NCI-H146 treated with DMSO at 0.1 percent for 48 hours (cell line): Measurements from ENCODE around the gene GUK1.

Experiments used
- DNase-seq: peaks from one replicate; lab custom pipeline; 2025; ENCODE audit not compliant: unreplicated experiment; lab: John Stamatoyannopoulos, UW

Gene GUK1

DNA sequence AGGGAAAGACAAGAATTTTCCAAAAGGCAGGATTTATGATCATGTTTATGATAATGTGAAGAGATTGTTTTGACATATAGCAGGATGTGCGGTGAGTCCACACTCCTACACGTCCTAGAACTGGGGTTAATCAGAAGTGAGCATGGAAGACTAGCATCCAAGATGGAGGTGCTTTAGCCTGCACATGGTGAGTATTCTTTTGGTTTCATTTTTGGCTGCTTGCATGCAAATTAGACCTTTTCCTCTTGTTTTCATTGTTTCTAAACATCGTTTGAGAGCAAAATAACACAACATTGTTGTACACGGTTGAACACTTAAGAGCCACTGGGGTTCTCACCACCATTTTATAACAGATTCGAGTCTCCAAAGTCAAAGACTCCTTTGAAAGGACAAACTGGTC lies 14.9 kb upstream of the GUK1 start:
- DNase-seq, result no peak

DNA sequence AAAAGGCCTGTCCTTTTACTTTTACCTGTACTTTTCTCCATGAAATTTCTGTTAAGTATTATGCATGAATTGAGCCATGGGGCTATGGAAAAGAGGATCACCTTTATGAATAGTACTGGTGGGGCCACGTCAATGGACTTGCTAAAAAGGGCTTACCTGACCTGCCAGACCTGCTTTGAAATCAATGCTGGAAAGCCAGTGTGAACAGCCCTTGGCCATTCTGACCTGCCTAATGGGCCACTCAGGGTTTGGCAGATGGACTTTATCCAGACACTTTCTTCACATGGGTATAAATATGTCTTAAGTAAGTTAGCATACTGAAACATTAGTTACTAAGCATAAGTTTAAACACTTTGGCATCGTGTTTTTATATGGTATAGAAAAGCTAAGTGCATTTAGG lies 8.3 kb upstream of the GUK1 start:
- no peak for DNase-seq

DNA sequence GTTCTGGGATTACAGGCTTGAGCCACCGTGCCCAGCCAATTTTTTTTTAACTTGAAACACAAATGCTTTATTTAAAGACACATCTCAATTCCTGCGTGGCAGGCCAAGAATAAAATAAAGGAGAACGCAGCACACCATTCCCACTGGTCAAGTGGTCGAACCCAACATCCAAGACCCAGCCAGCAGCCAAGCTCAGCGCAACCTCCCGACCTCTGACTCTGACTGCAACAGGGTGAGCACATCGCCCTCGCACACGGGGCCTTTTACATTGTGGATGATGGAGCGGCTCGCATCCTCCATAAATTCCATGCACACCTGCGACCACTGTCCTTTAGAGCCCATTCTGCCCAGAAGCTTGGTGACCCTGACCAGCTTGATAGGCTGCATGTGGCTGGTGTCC lies 5.5 kb upstream of the GUK1 start:
- no peak for DNase-seq

DNA sequence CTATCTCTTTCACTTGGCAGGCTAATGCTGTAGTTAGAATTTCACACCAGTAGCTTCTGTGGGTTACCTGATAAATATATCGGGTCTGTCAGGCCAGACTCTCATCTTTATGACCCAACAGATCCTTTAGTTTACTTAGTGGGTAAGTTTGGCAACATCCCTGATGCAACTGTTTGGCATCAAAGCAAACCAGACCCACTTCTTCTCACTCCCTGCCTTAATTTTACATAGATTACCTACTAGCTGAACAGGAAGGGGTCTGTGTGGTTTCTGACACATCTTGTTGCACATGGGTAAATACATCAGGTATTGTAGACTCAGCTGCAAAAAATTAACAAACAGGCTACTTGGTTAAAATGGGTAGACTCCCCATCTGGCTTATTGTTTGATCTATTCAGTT lies 3.2 kb upstream of the GUK1 start:
- no peak for DNase-seq

DNA sequence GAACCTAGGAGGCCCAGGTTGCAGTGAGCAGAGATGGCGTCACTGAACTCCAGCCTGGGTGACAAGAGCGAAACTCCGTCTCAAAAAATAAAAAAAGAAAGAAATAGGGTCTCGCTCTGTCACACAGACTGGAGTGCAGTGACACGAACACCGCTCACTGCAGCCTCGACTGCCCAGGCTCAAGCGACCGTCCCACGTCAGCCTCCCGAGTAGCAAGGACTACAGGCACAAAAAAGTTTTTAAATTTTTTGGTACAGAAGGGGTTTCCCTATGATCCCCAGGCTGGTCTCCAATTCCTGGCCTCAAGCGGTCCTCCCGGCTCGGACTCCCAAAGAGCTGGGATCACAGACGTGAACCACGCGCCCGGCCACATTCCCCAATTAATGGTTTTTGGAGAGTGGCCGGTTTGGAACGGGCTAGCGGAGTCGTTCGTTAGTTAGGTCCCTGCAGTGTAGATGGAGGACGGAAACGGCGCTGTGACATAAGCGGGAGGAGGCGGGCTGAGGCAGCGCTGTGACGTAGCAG lies 611 bp upstream of the GUK1 start:
- no peak for DNase-seq

DNA sequence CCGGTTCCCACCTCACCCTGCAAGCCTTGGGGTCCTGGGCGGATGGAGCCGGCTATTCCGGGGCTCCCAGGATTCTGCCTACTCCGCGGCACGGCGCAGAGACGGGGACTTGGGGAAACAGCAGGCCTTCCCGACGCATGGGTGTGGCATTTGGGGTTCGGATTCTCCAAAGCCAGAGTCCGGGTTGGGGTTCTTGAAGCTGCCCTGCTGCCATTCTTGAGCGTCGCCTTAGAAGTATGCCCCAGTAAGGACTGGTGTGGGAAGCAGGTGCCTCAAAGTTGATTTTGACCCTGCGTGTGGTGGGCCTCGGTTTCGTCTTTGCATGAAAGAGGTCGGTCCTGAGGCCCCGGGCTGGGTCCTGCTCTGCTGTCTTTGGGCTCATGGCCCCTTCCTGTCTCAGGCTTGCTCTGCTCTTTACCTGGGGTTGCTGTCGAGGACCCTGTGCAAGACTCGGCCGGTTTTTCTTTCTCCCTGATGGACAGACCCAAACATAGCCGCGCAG lies 696 bp downstream of the GUK1 start:
- DNase-seq, result no peak

DNA sequence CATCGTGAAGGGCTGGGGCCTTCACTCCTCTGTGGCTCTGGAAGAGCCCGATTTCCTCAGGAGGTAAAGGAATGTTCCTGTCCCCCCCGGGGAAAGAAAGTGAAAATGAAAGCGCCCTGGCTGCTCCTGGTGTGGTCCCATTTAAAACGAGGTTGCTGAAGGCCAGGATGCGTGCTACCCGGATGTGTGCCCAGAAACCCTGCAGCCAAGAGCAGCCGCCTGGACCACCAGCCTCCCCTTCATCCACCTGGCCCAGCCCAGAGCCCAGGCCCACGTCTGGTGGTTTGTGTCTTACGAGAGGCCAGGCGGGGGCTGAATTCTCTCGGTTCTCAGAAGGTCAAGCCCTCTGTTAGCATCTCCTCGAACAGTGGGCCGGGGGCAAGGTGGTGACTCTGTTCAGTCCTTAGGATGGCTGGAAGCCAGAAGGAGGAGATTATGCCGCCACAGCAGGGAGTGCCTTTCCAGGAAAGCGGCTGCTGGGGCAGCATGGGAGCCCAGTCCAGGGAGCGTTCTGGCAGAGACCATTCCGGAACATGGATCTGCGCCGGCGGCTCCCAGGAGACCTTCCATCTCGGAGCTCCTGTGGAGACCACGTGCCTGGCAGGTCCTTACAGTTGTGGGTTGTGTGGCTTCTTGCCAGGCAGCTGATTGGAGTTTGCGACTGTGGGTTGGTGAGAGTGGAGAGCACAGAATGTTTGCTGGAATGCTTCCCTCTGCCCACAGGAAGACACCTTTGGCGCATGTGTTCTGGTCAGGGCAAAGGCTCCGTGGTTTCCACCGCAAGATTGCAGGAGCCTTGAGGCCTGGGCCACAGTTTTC lies 1.4 kb downstream of the GUK1 start:
- DNase-seq, result no peak

DNA sequence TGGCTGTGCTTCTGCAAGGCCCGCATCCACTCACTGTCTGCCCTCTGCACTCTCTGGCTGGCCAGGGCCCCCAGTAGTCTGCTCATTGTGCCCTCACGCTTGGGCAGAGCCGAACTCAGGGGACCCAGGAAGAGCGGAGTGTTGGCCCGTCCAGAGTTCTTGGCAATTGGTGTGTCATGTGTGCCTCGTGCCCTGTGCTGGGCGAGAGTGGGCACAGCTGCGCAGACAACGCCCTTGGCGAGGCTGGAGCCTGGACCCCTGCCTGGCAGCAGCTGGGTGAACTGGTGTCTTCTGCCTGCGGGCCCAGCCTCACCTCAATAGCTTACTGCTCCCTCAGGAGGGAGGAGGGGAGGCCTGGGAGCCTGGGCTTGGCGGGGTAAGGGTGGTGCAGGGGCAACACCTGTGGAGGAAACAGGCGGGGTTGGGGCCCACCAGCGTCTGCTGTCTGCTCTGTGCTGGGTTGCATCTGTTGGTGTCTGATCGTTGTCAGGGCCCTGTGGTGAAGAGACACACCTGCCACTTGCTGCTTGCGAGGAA lies 2.1 kb downstream of the GUK1 start:
- DNase-seq, result no peak

DNA sequence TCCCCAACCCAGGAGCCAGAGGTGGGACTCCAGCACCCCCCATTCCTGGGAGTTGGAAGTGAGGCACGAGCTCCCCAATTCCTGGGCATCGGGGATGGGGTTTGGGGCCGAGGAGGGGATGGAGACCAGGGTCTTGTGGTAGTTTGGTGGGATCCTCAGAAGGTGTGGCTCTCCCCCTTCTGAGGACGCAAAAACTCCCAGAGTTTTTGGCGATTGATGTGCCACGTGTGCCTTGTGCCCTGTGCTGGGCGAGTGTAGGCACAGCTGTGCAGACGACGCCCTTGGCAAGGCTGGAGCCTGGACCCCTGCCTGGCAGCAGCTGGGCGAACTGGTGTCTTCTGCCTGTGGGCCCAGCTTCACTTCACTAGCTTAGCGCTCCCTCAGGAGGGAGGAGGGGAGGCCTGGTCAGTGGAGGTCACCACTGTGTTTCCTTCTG lies 2.6 kb downstream of the GUK1 start:
- no peak for DNase-seq

DNA sequence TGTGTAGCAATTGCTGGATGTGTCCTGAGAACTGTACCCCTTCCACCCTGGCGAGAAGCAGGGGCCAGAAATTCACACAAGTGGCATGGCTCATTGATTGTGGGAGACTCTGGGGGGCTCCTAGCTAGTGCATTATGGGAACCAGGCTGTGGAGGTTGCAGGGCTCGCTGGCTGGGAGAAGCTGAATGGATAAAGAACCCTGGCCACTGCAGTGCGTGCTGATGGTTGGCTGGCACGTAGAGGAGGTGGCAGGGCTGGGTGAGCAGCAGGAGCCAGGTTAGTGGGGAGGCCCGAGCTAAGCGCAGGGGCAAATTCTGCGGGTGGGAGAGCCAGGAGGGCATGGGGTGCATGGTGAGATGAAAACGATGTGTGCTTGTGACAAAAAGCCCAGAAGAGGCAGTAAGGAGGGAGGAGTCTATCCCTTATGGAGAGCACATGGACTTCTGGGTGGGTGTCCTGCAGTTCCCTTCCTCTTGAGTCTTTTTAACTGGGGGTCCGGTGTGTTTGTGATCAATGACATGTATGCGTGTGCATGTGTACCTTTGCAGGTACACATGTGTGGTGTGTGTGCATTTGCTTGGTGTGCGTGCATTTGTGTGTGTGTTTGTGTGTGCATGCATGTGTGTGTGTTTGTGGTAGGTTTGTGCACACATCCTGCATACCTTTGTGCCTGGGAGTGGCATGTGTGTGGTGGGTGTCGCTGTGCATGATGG lies 3.6 kb downstream of the GUK1 start:
- DNase-seq, result no peak

DNA sequence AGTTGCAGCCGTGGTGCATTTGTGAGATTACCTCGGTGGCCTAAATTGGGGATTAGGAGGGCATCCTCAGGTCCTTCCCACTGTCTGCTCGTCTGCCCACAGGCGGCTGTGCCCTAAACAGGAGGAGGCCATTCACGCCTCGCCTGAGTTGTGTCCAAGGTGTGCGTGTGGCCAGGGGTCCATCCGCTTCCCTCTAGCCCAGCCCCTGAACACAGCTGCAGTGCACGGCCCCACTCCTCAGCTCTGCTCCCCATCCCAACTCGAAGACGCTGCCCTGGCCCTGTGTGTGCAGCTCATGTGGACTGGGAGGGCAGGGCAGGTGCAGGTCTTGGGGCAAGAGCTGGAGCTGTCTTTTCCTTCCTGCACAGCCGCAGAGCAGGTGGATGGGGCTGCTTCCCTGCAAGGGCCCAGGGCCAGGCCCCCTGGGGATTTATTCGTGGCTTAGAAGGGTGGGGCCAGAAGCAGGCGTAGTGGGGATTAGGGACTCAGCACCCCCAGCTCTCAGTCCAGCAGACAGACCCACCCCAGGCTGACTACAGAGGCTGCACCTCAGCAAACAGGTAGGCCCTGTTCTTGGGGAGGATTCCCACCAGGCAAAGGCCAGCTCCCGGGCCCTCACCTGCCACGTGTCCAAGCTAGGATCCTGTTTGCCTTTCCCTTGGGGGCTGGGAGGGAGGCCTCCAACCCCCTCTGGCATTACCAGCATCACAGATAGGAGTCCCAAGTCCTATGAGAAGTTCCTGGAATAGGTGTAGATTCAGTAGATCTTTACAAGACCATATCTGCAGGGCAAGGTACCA lies 4.3 kb downstream of the GUK1 start:
- DNase-seq, result no peak

DNA sequence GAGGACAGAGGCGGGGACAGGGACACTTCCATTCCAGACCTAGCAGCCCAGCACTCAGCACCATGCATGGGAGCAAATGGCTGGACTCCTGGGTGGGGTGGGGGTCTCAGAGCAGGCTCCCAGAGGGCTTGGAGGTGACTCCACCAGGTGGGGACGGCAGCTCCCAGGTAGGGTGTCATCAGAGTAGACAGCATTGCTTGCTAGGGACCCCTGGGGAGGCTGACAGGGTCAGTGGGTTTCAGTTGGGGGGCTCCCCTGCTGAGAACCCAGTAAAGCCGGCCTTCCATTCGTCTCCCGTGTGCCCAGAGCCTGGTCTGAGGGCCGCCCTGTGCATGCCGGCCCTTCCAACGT lies 4.9 kb downstream of the GUK1 start:
- no peak for DNase-seq

DNA sequence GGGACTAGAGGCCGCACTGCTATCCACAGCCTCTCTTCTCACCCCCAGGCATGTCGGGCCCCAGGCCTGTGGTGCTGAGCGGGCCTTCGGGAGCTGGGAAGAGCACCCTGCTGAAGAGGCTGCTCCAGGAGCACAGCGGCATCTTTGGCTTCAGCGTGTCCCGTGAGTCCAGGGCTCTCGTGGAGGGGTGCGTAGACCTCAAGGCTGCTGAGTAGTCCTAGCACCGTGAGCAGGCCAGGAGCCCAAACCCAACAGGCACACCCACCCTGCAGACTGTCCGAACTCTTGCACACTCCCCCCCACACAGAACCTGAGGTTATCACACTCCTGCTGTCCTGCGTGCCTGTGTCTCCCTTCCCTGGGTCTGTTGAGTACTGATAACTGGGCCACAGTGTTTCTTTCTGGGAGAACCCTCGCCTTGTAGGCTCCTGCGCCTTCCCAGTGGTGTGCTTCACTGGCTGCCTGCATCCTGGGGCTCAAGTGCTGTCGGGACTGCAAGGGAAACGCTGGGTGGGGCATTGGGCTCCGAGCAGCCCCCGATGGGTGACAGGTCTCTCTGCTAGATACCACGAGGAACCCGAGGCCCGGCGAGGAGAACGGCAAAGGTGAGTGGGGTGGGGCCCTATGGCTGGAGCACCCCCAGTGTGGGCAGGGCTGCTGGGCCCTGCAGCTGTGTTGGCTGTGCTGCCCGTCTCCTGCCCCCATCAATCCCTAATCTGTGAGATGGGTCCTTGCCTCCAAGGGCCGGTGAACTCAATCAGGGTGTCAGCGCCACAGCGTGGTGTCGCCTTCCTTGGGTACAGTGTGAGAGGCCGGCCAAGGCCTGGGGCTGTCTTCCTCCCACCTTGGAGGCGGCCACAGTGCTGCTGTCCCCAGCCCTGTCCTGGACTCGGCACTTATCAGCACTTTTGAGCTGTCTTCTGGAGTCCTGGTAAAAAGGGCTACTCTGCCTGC lies 5.7 kb downstream of the GUK1 start:
- DNase-seq, result no peak

DNA sequence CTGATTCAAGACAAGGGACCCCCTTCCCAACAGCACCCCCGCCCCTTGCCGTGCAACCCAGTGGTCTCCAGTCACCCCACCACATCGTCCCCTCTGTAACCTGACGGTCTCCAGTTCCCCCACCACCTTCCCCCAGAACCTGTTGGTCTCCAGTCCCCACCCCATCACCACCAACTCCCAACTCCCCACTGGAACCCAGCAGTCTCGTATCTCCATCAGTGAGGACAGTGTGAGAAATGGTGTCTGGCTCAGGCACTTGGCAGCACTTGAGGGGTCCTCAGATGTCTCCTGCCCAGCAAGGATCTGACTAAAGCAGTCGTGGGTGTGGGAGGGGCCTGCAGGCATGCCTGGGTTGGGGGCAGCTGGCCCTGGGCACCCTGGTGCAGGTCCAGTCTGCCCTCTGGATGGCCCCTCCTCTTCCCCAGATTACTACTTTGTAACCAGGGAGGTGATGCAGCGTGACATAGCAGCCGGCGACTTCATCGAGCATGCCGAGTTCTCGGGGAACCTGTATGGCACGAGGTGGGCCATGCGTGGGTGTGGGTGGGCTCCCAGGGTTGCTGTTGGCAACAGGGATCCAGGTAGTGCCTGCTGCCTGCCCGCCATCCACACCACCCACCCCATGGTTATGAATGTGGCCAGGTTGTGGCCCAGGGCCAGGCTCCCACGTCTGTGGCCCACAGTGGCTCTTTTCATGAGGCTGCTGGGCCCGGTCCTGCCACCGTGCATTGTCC lies 6.5 kb downstream of the GUK1 start:
- no peak for DNase-seq

DNA sequence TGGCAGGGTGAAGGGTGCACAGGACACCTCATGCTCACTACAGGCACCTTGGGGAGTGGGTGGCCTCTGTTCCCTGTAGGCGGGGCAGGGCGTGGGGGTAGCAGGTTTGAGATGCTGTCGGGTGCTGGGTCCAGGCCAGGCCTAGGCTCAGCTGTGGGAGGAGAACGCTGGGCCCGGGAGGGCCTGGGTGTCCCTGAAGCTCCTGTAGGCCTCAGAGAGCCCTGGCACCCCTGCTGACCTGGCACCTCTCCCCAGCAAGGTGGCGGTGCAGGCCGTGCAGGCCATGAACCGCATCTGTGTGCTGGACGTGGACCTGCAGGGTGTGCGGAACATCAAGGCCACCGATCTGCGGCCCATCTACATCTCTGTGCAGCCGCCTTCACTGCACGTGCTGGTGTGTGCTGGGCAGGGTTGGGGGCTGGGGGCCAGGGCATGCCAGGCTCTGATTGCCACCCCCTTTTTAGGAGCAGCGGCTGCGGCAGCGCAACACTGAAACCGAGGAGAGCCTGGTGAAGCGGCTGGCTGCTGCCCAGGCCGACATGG lies 7.1 kb downstream of the GUK1 start:
- no peak for DNase-seq

DNA sequence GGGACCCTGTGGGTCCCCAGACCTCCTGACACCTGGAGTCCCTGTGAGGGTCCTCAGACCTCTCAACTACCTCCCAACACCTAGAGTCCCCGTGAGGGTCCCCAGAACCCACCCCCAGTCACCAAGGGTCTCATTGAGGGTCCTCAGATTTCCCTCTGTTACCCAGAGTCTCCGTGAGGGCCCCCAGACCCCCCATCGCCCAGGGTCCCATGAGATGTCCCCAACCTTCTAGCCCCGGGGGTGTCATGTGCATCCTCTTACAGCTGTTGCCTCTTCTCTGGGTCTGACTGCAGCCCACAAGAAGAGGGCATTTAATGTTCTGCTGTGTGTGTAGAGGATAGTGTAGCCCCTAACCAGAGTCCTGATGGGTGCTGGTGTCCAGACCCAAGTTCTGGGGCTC lies 7.7 kb downstream of the GUK1 start:
- no peak for DNase-seq

DNA sequence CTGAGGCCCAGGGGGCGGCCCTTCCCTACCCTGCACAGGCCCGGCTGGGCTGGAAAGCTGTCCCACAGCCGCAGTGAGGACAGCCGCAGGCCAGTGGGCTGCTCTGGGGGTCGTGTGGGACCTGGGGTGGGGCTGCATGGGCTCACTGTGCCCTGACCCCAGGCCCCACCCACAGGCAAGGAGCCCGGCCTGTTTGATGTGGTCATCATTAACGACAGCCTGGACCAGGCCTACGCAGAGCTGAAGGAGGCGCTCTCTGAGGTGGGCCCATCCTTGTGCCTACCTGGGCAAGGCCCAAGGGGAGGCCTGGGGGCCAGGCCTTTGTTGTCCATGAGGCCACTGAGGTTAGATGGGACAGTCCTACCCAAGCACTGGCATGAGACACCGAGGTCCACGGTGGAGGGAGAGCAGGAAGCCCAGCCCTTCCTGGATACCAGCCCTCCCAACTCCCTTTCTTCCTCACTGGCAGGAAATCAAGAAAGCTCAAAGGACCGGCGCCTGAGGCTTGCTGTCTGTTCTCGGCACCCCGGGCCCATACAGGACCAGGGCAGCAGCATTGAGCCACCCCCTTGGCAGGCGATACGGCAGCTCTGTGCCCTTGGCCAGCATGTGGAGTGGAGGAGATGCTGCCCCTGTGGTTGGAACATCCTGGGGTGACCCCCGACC lies 8.2 kb downstream of the GUK1 start:
- DNase-seq, result no peak

DNA sequence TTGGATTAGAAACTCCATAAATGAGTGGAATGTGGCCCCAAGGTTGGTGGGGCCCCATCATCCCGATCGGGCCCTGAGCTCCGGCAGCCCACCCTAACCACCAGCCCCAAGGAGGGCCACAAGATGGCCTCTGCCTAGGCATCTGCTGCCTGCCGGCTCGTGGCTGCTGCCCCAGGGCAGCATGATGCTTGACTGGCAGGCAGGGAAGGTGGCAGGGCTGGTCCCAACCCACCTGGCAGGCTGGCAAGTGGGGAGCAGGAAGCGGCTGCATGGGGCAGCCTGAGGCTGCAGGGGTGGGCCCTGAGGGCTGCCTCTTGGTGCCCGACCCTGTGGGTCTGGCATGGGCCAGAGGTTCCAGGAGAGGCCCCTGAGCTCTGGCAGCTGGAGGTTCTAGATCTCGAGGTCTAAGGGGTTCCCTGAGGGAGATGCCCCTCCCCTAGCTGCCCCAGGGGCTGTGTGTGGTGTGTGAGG lies 8.9 kb downstream of the GUK1 start:
- DNase-seq, result no peak
